ENCODE results near the gene PKD1L1.

The PKD1L1 gene

DNA sequence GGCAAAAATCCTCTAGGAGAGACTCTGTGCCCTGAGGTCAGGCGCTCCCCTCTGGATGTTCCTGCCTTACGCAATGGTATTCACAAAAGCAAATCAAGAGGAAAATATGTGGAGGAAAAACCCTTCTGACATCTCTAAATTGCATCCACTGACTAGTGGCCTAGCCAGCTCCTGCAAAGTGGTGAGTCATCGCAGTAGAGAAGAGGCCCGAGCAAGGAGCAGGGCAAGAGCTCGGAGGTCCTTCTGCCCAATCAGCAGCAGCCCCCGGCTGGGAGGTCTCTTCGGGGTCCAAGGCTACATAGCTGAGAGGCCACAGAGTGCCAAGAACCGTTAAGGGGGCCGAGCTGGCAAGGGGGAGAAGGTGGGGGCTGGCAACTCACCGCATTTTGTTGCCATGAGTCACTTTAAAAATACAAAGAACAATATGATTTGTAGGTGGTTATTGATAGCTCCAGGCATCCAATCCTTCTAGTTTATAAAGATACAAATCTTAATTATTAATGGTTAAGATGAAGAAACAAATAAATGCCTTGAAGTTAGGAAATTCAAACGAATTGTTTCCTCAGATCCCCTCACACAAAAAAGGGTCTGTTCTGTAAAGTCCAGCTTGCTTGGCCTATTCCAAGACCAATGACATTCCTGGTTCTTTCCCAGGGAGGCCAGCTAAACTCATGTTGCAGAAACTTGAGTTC is 161.6 kb downstream of the PKD1L1 start:
- peak; percentile 85 for DNase-seq

DNA sequence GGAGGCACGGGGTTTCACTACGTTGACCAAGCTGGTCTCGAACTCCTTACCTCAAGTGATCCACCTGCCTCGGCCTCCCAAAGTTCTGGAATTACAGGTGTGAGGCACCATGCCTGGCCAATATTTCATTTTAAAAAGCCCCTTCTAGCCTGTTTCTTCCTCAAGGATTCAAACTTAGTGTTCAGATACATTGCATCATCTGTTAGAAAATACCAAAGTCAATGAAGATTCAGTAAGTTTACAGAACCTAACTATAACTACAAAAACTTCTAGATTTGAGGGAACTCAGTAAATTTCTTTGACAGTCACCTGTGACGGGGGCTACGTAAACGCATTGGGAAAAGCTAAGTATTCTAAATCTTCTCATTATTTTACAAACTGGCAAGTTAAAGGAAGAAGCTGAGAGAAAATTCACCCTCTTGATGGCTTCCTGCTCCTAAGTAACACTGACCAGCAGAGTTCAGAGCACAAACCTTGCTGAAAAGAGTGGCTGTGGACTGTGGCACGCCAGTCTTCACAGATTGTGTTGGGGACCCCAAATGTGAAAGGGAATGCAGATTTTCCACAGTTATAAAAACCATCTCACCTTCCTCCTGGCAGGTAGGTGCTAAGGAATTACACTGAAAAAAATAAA is 162.2 kb downstream of the PKD1L1 start:
- DNase-seq = no peak

DNA sequence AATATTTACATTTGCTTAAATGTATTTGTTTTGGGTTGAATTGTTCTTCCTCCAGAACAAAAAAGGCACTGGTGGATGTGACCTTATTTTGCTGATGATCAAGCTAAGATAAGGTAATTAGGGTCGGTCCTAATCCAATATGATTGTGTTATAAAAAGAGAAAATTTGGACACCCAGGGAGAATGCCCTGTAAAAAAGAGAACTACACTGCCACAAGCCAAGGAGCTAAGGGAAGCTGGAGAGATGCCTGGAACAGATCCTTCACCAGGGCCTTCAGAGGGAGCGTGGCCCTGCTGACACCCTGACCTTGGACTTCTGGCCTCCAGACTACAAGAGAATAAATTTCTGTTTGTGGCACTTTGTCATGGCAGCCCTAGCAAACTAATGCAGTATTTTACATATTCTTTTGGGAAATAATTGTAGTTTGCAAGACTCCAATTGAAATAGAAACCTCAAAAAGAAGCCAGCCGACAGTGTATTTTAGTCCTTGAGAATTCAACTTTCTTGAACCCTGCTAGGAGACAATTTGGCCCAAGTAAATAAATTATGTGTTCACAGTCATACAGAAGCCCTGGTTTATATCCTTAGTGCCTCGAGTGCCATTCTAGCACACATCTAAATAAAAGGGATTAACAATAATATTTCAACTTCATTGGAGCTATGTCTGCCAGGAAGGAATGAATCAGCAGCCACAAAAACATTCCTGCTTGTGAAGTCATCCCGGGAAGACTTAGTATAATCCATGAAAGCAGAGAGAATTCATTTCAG is 164.6 kb downstream of the PKD1L1 start:
- peak; percentile 71 for DNase-seq

DNA sequence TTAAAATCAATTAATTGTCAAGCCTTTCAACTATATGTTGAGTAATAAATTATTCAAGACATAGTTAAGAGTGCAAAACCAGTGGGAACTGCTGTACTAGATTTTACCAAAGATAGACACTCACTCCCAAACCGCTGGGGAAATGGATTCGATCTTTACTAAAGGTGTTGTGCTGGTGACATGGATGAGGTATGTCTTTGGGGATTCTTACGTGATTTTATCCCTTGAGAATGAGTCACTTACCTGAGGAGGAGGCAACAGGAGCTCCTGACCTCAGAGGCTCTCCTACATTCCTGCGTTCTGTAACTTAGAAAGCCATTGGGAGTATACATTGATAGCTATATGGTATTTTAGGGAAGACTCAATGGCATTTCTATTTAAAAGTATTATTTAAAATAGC is 165.5 kb downstream of the PKD1L1 start:
- DNase-seq = no peak

DNA sequence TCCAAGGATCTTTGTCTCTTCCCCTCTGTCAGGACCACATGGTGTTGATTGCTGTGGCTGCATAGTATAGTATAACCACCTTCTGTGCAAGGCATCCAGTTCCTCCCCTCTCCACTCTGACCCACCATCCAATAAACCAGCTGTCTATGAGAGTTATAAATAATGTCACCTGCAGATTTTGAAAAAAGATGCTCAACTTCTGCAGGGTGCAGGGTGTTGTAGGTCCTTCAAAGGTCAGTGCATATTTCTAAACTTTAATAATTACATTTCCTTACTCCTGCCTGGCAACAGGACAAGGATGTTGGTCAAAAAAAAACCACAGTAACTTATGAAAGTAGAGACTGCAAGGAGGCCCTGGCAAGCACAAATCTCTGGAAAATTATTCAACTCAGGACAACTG is 166.2 kb downstream of the PKD1L1 start:
- no peak for DNase-seq

DNA sequence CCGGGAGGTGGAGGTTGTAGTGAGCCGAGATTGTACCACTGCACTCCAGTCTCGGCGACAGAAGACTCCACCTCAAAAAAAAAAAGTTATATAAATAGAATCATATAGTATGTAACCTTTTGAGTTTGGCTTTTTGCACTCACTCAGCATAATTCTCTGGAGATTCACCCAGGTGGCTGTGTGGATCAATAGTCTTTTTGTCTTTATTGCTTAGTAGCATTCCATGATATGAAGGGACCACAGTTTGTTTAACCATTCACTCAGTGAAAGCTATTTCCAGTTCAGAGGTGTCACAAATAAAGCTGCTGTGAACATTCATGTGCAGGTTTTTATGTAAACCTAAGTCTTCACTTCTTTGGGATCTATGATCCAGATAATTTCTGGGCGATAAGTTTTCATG is 167.7 kb downstream of the PKD1L1 start:
- no peak for DNase-seq

DNA sequence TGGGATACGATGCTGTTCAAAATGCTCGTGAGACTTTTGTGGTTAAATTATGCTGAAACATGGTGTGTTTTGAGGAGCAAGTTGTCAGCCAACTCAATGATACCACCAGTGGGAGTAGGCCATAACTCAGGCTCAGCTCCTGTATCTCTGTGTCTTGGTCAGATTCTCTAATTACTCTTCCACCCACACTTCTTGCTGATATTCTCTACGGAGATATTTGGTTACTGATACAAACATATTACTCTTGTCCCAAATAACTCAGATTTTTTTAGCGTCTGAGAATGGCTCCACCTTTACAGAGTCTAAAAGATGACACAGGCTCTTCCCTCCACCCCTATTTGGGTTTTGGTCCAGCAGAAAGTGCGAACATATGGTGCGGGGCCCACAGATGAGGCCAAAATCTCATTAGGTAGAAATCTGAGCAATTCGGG is 168.9 kb downstream of the PKD1L1 start:
- DNase-seq = no peak

DNA sequence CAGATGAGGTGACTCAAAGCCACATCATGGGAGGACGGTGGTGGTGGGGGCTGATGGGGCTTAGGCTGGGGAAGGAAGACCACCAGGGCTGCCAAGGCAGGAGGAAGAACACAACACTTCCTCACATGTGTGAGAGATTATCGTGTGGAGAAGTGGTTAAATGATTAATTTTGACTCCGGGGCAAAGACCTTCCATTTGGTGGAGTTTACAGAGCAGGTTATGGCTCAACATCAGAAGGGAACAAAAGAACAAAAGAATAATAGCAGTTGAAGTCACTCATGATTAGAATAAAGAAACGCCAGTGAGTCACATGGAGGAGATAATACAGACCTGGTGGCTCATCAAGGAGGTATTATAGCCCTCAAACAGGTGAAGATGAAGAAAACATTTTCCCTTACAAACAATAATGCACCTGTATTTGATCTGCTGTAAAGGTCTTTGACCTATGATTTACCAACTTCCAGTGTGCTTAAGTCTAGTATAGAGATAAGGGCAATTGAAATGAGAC is 170.1 kb downstream of the PKD1L1 start:
- no peak for DNase-seq

DNA sequence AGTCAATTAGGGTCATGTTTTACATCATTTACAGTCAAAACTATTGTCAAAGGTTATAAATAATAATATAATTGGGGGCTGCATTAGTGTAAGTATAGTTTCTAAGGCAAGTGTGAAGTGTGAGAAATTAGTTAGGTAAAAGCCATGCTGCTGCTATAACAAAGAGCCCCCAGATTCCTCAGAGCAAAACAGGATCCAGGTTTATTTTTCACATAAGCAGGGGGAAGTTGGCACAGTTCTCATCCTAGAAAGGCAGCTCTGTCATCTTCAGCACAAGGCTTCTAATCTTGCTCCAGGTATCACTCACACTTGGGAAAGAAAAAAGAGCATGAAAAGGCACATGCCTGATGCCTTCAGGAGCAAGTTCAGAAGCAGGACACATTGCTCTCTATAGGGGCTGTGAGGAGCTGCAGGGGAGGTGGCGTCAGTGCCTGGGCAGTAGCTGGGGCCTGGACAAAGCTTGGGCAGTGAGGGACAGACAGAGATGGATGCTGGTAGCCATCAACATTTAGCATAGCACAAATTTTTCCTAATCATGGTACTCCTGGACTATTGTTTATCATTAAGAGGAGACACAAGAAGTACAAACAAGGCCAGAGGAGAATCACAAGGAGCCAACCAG is 170.6 kb downstream of the PKD1L1 start:
- no peak for DNase-seq

DNA sequence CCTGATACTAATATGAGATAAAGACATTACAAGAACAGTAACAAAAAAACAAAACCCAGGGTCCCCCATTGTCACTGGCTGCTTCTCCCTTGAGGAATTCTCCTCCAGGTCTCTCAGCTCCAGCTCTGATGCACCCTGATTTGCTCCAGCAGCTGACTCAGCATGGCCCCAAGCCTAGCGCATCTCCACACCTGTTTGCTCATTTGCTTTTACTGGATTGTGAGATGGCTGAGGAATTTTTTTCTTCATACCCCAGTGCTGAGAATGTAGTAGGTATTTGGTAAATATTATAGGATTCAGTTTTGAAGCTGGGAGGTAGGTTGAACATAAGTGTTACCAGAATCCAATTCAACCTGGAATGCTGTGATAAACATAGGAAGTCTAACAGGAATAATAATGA is 171.9 kb downstream of the PKD1L1 start:
- DNase-seq = no peak

DNA sequence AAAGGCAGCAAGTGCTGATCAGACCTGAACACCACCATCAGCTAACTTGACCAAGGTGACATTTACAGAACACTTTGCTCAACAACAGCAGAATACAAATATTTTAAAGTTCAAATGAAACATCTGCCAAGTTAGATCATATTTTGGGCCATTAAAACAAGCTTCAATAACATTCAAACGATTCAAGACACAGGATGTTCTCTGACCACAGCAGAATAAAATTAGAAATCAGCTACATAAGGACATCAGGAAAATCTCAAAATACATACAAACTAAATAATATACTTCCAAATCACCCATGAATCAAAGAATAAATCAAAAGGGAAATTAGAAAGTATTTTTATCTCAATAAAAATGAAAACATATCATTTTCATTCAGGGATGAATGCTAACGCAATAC is 173.0 kb downstream of the PKD1L1 start:
- no peak for DNase-seq

DNA sequence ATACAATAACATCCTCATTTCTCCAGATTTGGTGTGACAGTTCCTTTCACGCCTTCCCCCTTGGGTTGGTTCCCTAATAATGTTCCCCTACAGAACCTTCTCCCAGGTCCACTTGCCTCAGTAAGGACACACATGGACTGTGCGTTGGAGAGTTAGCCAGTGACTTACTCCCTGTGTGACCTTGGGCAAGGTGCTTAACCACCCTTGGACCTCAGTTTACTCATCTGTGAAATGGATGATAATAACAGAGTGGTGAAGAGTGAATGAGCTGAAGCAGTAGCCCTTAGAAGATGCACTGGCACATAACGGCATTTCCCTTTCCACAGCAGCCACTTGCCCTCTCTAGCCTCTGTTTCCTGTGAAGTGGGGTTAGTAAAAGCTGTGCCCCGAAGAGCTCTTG is 175.8 kb downstream of the PKD1L1 start:
- no peak for DNase-seq

DNA sequence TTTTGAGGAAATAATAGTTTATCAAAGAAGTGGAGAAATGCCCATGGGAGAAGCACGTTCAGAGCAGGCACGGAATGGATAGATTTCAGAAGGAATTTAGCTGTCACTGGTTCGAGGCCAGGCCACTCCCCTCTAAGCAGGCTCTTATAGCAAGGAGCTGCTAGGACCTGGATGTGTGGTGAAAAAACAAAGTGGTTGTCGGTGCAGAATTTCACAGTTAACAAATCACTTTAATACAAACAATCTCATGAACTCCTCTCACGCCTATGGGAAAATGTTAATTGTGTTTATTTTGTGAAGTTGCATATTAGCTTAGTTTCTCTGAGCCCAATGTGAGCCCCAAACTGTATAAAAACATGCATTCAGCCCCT is 176.3 kb downstream of the PKD1L1 start:
- DNase-seq = no peak

DNA sequence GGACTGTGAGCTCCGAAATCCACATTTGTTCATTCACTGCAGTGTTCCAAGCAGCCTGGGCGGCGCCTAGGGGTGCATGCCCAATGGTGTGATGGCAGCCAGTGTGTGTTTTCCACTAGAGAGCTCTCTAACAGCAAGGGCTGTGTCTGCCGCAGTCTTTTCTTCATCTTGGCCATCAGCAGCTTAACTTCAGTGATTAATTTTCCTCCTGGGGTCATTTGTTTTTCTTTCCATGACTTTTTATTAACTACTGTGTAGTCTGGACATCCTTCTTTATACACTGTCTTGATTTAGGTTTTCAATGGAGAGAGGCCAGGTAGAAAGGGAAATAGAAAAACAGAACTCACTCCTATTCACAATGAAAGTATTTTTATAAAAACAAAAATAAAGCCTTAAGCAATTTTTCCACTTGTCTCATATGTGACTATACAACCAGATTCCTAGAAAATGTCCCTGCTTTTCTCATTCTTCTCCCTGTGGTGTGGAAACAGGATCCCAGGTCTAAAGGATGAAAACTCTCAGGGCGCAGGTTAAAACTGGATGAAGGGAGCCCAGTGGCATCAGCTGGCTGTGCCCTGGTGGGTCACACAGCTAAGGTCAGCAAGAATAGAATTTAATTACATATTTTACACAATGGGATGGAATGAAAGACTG is 176.8 kb downstream of the PKD1L1 start:
- DNase-seq = no peak

DNA sequence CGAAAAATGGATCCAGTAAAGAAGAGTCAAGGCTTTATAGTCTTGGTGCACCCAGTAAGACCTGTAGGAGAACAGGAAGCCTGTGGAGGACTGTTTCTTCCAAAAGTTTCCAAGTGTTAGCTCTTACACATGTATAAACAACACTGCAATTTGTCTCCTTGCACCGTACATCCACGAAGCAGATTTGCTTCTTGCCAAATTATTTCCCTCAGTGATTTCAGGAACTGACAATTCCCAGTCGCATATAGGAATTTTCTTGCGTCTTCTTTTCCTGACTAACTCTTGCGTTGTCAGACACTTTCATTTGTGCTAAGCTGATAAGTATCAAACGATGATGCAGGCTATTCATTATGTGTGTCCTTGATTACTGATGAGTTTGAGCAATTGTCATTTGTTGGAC is 182.1 kb downstream of the PKD1L1 start:
- no peak for DNase-seq

DNA sequence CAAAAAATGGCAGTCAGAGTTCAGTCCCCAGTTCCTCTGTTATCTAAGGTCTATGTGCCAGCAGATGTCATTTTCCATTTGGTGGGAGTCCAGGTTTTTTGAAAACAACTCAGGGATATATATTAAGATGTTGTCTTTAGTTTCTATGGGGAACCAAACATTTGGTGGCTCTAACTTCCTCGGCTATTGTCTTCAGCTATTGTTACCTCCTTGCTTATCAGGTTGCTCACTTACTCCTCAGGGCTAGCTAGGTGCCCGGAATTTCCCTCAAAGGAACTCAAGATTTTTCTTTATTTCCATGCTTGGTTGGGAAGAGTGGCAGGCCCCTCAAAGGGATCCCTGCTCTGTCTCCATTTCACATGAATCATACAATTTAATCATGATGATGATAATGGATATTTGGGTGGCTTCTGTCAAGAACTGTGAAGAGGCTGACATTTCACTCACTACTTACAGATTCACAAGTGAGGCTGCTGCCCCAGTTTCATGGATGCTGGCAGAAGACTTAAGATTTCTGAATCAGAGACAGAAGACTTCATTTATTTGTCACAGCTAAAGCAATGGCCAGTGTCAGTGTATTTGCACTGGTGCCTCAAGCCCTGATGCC is 182.8 kb downstream of the PKD1L1 start:
- no peak for DNase-seq

DNA sequence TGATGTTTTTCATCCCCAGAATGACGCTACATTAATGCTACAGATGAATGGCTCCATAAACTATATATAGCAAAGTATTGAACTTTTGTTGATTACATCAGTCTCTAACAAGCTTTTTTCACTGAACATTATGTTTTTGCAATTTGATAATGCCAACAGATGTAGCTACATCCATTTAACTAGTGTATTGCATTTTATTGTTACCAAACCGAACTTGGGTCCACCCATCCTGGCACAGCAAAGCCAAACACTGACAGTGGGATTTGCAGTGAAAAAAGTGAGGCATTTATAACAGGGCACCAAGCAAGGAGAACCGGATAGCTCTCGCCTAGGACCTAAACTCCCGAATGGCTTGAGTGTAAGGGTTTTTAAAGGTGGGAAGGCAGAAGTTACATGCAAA is 183.5 kb downstream of the PKD1L1 start:
- DNase-seq = no peak

DNA sequence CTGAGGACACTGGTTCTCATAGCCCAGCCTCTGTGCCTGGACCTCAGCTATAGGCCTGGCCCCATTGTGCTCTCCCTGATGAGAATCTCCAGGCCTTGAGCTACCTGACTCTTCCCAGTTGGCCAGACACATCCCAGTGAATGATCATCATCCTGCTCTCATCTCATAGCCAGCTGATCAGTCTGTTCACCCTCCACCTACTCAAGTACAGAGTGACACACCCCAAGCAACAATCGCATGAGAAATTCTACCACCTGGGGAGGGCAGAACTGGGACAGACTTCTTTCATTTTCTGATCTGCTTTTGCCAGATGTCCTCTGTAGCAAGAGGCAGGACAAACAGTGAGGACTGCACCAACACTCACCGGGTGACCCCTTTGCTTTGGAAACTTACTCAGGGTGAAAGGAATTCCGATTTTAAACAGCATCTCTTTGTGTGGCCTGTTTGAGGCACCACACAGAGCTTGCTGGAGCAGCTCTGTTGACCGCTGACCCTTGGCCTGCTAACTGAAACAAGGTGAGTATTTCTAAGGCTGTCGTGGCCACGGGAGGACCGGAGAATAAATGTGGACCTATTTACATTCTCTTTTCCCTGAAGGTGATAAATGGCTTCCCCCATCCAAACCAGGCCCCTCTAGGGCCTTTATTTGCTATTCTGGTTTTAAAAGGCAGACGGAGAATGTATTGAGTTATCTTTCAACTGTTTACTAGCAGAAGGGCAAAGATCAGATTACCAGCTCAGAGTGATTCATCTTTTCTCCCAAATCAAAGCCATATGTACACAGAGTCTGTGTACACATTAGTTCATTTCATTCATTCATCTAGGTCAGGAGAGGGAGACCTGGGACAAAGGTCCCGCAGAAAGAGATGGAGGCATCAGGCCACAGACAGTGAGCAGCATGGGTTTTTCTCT is 184.9 kb downstream of the PKD1L1 start:
- DNase-seq = peak; percentile 54

DNA sequence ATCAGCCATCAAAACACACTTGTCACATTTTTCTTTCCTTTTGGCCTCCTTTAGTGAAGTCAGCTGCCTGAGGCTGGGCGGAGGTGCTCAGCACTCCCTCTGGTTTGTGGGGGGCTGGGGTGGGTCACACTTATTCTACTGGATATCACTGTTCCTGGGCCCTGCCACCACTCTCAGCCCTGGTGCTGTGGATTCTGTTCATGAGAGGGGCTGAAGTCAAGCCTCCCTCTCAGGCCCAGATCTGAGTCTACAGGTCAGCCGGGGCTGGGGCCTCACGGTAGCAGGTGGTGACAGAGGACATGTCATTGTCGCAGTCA is 185.6 kb downstream of the PKD1L1 start:
- no peak for DNase-seq

DNA sequence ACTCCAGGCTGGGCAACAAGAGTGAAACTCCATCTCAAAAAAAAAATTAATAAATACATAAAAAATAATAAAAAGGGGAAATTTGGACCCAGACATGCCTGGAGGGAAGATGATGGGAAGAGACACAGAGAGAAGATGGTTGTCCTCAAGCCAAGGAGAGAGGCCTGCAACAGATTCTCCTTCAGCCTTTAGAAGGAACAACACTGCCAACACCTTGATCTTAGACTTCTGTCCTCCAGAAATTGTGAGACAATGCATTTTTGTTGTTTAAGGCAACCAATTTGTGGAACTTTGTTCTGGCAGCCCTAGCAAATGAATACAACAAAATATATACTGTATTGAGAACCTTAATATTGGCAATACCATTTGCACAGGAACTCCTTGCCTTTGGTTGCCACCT is 186.1 kb downstream of the PKD1L1 start:
- no peak for DNase-seq

DNA sequence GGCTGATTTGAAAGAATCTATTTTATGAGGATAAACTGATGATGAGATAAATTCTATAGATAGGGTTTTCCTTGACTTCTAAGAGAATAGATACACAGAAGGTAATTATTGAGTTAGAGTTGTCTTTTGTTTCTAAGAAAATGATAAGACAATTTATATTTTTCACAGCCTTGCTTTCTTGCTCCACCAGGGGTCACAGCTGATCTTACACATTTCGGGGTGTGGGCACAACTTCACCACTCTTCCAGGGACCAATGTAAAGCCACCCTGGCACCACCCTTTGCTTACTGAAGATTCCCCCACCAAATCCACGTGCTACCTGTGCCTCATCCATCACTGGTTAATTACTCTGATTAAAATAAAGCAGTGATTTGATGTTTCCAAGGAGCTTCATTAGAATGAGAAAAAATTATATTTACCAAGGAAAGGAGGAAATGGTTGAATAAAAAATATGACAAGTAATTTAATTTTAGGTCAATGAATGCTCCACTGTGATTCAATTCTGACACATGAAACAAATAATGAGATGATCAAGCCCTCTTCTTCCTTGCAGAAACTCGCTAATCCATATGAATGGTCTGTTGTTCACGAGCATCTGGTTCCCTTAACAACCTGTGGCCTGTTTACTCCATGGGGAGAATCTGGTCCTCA is 189.1 kb downstream of the PKD1L1 start:
- DNase-seq = no peak
